ENCODE measurements around the gene OR6C68. TPM values are rescaled to one million over a fixed set of nuclear protein-coding genes. Genes with fewer than 3 reads are reported as not detected.
A peak's percentile ranks its signal among the peaks of the same experiment; 100 is the strongest.
"Not testable (repeated sequence)": the region's sequence is repeated elsewhere in the genome, so short reads cannot be mapped to it uniquely, and the experiment has no call there.

Gene OR6C68
- polyA plus RNA-seq, 2 of the 4 experiments (the other 2 are of a cell fraction) = not detected

DNA sequence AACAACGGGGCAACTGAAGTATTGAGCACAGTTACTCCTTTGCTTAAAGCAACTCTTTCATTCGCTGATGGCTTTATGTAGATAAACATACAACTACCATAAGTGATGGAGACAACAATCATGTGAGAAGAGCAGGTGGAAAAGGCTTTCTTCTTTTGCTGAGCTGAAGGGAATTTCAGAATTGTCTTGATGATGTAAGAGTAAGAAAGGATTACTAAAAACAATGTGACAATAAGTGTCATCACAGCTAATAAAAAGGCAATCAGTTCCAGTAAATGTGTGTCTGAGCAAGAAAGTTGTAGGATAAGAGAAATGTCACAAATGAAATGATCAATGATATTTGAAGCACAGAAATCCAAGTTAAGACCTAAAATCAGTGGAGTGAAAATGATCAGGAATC, 22.9 kb upstream of the OR6C68 start:
- Histone ChIP-seq H3K4me2 (no peak overlapping the region), H3K4me3 (no peak overlapping the region), H3K9me3 (no peaks in the 10 kb centered on the region), H3K4me1 (no peaks in the 10 kb centered on the region), H3K27ac (no peak overlapping the region)
- ChIA-PET POLR2A (no interaction called here), CTCF (no interaction called here)
- DNase-seq (ENCODE audit: low read depth in 1 of 2, low spot score in 1 of 2) (no peak), FAIRE-seq (no peak), ATAC-seq (no peak)
- 3% methylated on average over 2 of the region's 2 CpGs for WGBS (ENCODE audit: missing lambda C conversion rate)
- TF ChIP-seq, protein P1, sequence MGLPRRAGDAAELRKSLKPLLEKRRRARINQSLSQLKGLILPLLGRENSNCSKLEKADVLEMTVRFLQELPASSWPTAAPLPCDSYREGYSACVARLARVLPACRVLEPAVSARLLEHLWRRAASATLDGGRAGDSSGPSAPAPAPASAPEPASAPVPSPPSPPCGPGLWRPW (IDR thresholded peaks at IDR 0.05) = no peak
- TF ChIP-seq ZC3H11A (IDR thresholded peaks at IDR 0.05) = no peak
- no peak for TF ChIP-seq JUN (IDR thresholded peaks at IDR 0.05)
- TF ChIP-seq, protein P2, sequence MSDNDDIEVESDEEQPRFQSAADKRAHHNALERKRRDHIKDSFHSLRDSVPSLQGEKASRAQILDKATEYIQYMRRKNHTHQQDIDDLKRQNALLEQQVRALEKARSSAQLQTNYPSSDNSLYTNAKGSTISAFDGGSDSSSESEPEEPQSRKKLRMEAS (IDR thresholded peaks at IDR 0.05) = no peak
- TF ChIP-seq, protein P3, sequence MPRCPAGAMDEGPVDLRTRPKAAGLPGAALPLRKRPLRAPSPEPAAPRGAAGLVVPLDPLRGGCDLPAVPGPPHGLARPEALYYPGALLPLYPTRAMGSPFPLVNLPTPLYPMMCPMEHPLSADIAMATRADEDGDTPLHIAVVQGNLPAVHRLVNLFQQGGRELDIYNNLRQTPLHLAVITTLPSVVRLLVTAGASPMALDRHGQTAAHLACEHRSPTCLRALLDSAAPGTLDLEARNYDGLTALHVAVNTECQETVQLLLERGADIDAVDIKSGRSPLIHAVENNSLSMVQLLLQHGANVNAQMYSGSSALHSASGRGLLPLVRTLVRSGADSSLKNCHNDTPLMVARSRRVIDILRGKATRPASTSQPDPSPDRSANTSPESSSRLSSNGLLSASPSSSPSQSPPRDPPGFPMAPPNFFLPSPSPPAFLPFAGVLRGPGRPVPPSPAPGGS (IDR thresholded peaks at IDR 0.05) = no peak
- TF ChIP-seq TP53 (CRISPR knock-in tag; IDR thresholded peaks at IDR 0.05) = no peak
- TF ChIP-seq NPAS2 (CRISPR knock-in tag; IDR thresholded peaks at IDR 0.05; ENCODE audit: borderline replicate concordance) = no peak
- TF ChIP-seq NFE2L2 (conservative IDR thresholded peaks at IDR 0.05; ENCODE audit: low read length) = no peak
- TF ChIP-seq FOSB (CRISPR knock-in tag; IDR thresholded peaks at IDR 0.05) = no peak
- TF ChIP-seq, protein P4, sequence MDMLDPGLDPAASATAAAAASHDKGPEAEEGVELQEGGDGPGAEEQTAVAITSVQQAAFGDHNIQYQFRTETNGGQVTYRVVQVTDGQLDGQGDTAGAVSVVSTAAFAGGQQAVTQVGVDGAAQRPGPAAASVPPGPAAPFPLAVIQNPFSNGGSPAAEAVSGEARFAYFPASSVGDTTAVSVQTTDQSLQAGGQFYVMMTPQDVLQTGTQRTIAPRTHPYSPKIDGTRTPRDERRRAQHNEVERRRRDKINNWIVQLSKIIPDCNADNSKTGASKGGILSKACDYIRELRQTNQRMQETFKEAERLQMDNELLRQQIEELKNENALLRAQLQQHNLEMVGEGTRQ (IDR thresholded peaks at IDR 0.05) = no peak
- TF ChIP-seq, protein P5, sequence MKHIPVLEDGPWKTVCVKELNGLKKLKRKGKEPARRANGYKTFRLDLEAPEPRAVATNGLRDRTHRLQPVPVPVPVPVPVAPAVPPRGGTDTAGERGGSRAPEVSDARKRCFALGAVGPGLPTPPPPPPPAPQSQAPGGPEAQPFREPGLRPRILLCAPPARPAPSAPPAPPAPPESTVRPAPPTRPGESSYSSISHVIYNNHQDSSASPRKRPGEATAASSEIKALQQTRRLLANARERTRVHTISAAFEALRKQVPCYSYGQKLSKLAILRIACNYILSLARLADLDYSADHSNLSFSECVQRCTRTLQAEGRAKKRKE (CRISPR knock-in tag; IDR thresholded peaks at IDR 0.05; ENCODE audit: low read depth) = no peak

DNA sequence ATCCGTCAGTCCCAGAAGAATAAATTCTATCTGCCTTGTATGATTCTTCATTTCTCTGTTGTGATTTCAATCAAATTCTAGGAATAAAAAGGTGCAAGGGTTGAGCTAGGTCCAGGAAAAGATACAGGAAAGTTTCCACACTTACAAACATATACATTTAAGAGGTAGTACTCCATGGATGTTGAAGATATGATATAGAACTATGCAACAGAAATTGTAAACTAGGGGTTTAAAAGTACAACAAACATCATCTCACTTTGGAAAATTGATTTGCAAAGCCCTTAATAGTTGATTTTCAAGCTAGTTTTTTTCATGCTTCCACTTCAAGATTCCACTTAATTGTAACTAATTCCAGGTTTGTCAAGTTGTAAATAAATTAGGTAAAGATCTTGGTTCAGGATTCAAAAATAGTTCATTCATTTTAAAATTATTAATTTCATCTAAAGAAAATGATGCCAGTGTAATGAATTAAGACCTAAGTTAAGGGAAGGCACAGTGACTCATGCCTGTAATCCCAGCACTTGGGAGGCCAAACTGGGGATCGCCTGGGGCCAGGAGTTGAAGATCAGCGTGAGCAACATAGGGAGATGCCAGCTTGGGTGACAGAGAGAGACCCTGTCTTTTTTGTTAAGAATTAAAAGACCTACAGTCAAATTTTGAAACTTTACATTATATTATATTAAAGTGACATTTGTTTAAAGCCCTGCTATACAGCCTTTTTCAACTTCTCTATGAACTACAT, 21.9 kb upstream of the OR6C68 start, which contains the start of gene OR6C70:
TSS of gene OR6C70 (minus strand) at position 51 of the 742 bp plus-strand sequence. CDS start at position 51, 0 bp downstream.
- peak; percentile 28 for FAIRE-seq
- Histone ChIP-seq H3K4me3 (no peak within 1 kb of the TSS), H3K4me1 (no peaks in the 10 kb centered on the region), H3K9me3 (no peaks in the 10 kb centered on the region), H3K4me2 (no peak within 1 kb of the TSS), H3K27ac (no peak within 1 kb of the TSS)
- ChIA-PET CTCF (no interaction called here), POLR2A (no interaction called here)
- WGBS (ENCODE audit: missing lambda C conversion rate) = 5% methylated on average over 3 of the region's 3 CpGs
- ATAC-seq = no peak
- TF ChIP-seq TP53 (CRISPR knock-in tag; IDR thresholded peaks at IDR 0.05) = no peak
- no peak for TF ChIP-seq SMC3 (IDR thresholded peaks at IDR 0.05)
- no peak for DNase-seq (ENCODE audit: low read depth in 1 of 2, low spot score in 1 of 2)

DNA sequence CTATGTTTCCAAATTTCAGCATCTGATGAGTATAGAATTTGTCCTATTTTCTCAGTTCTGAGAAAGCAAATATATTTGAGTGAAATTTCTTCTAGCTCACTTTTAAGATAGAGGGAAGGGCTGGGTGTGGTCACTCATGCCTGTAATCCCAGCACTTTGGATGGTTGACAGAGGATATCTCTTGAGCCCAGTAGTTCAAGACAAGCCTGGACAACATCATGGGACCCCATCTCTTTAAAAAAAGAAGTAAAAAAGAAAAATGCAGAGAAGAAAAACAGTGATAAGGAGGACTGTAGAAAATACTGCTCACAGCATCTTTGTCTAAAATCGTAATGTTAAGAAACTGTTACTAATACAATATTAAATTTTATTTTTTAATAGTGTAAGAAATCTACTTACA, 19.9 kb upstream of the OR6C68 start:
- FAIRE-seq = no peak
- WGBS (ENCODE audit: missing lambda C conversion rate) = 2% methylated on average over 1 of the region's 1 CpG

DNA sequence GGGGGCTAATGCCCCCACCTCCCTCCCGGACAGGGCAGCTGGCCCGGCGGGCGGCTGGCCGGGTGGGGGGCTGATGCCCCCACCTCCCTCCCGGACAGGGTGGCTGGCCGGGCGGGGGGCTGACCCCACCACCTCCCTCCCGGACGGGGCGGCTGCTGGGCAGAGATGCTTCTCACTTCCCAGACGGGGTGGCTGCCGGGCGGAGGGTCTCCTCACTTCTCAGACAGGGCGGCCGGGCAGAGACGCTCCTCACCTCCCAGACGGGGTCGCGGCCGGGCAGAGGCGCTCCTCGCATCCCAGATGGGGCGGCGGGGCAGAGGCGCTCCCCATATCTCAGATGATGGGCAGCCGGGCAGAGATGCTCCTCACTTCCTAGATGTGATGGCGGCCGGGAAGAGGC, 13.0 kb upstream of the OR6C68 start:
- POLR2A ChIA-PET; CTCF ChIA-PET; DNase-seq (ENCODE audit: low read depth in 1 of 2, low spot score in 1 of 2); H3K4me1 ChIP-seq; H3K27ac ChIP-seq; ATAC-seq; FAIRE-seq; H3K9me3 ChIP-seq; H3K4me2 ChIP-seq; H3K4me3 ChIP-seq: not testable (repeated sequence)
- WGBS (ENCODE audit: missing lambda C conversion rate) = 88% methylated on average over 8 of the region's 29 CpGs

More for the DNA sequence above, 19.9 kb upstream of the OR6C68 start:
- Histone ChIP-seq H3K4me1 (no peaks in the 10 kb centered on the region), H3K27ac (no peak overlapping the region), H3K4me3 (no peak overlapping the region), H3K4me2 (no peak overlapping the region), H3K9me3 (no peaks in the 10 kb centered on the region)
- CTCF ChIA-PET = no interaction called here
- DNase-seq (ENCODE audit: low read depth in 1 of 2, low spot score in 1 of 2) (no peak), ATAC-seq (no peak)
- POLR2A ChIA-PET = no interaction called here
- TF ChIP-seq HOXB13 (CRISPR knock-in tag; IDR thresholded peaks at IDR 0.05; ENCODE audit: low read depth) (no peak), JUNB (IDR thresholded peaks at IDR 0.05) (no peak), CHD2 (IDR thresholded peaks at IDR 0.05; ENCODE audit: low read length, partially characterized antibody) (no peak), ZSCAN20 (CRISPR knock-in tag; IDR thresholded peaks at IDR 0.05) (no peak), MAFK (IDR thresholded peaks at IDR 0.05; ENCODE audit: partially characterized antibody) (no peak), HEYL (CRISPR knock-in tag; IDR thresholded peaks at IDR 0.05) (no peak)
- TF ChIP-seq, protein P6, sequence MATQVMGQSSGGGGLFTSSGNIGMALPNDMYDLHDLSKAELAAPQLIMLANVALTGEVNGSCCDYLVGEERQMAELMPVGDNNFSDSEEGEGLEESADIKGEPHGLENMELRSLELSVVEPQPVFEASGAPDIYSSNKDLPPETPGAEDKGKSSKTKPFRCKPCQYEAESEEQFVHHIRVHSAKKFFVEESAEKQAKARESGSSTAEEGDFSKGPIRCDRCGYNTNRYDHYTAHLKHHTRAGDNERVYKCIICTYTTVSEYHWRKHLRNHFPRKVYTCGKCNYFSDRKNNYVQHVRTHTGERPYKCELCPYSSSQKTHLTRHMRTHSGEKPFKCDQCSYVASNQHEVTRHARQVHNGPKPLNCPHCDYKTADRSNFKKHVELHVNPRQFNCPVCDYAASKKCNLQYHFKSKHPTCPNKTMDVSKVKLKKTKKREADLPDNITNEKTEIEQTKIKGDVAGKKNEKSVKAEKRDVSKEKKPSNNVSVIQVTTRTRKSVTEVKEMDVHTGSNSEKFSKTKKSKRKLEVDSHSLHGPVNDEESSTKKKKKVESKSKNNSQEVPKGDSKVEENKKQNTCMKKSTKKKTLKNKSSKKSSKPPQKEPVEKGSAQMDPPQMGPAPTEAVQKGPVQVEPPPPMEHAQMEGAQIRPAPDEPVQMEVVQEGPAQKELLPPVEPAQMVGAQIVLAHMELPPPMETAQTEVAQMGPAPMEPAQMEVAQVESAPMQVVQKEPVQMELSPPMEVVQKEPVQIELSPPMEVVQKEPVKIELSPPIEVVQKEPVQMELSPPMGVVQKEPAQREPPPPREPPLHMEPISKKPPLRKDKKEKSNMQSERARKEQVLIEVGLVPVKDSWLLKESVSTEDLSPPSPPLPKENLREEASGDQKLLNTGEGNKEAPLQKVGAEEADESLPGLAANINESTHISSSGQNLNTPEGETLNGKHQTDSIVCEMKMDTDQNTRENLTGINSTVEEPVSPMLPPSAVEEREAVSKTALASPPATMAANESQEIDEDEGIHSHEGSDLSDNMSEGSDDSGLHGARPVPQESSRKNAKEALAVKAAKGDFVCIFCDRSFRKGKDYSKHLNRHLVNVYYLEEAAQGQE (IDR thresholded peaks at IDR 0.05) = no peak

DNA sequence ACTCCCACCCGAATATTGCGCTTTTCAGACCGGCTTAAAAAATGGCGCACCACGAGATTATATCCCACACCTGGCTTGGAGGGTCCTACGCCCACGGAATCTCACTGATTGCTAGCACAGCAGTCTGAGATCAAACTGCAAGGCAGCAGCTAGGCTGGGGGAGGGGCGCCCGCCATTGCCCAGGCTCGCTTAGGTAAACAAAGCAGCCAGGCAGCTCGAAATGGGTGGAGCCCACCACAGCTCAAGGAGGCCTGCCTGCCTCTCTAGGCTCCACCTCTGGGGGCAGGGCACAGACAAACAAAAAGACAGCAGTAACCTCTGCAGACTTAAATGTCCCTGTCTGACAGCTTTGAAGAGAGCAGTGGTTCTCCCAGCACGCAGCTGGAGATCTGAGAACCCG, 7.9 kb upstream of the OR6C68 start:
- H3K4me2 ChIP-seq; POLR2A ChIA-PET; H3K4me1 ChIP-seq; ATAC-seq; DNase-seq (ENCODE audit: low read depth in 1 of 2, low spot score in 1 of 2); H3K27ac ChIP-seq; H3K9me3 ChIP-seq; H3K4me3 ChIP-seq; FAIRE-seq; CTCF ChIA-PET: not testable (repeated sequence)
- 37% methylated on average over 3 of the region's 13 CpGs for whole genome bisulfite sequencing (ENCODE audit: missing lambda C conversion rate)
